ENCODE data around the gene RTBDN.

Gene RTBDN

DNA sequence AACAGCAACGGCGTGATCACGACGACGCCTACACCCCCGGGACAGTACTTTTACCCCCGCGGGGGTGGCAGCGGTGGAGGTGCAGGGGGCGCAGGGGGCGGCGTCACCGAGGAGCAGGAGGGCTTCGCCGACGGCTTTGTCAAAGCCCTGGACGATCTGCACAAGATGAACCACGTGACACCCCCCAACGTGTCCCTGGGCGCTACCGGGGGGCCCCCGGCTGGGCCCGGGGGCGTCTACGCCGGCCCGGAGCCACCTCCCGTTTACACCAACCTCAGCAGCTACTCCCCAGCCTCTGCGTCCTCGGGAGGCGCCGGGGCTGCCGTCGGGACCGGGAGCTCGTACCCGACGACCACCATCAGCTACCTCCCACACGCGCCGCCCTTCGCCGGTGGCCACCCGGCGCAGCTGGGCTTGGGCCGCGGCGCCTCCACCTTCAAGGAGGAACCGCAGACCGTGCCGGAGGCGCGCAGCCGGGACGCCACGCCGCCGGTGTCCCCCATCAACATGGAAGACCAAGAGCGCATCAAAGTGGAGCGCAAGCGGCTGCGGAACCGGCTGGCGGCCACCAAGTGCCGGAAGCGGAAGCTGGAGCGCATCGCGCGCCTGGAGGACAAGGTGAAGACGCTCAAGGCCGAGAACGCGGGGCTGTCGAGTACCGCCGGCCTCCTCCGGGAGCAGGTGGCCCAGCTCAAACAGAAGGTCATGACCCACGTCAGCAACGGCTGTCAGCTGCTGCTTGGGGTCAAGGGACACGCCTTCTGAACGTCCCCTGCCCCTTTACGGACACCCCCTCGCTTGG is 42.1 kb downstream of the RTBDN start:
- TF ChIP-seq, protein P1, sequence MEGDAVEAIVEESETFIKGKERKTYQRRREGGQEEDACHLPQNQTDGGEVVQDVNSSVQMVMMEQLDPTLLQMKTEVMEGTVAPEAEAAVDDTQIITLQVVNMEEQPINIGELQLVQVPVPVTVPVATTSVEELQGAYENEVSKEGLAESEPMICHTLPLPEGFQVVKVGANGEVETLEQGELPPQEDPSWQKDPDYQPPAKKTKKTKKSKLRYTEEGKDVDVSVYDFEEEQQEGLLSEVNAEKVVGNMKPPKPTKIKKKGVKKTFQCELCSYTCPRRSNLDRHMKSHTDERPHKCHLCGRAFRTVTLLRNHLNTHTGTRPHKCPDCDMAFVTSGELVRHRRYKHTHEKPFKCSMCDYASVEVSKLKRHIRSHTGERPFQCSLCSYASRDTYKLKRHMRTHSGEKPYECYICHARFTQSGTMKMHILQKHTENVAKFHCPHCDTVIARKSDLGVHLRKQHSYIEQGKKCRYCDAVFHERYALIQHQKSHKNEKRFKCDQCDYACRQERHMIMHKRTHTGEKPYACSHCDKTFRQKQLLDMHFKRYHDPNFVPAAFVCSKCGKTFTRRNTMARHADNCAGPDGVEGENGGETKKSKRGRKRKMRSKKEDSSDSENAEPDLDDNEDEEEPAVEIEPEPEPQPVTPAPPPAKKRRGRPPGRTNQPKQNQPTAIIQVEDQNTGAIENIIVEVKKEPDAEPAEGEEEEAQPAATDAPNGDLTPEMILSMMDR (IDR thresholded peaks at IDR 0.05; ENCODE audit: extremely low read depth, insufficient read depth, missing control alignments), result no peak
- in situ Hi-C loops (cut with MboI; ENCODE audit: low pct_unique_long_range_greater_than_20kb, low sequenced_read_pairs, unreplicated experiment), result no loop called here
- DNase-seq (ENCODE audit: low spot score), result peak; percentile 69

DNA sequence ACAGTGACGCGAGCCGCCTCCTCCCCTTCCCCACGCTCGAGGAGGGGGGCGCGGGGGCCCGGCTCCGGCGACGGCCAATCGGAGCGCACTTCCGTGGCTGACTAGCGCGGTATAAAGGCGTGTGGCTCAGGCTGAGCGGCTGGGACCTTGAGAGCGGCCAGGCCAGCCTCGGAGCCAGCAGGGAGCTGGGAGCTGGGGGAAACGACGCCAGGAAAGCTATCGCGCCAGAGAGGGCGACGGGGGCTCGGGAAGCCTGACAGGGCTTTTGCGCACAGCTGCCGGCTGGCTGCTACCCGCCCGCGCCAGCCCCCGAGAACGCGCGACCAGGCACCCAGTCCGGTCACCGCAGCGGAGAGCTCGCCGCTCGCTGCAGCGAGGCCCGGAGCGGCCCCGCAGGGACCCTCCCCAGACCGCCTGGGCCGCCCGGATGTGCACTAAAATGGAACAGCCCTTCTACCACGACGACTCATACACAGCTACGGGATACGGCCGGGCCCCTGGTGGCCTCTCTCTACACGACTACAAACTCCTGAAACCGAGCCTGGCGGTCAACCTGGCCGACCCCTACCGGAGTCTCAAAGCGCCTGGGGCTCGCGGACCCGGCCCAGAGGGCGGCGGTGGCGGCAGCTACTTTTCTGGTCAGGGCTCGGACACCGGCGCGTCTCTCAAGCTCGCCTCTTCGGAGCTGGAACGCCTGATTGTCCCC is 42.9 kb downstream of the RTBDN start, which contains the start of gene JUNB:
TSS of gene JUNB (plus strand) at position 142 of the 706 bp plus-strand sequence. CDS start at position 428, 286 bp downstream.
- TF ChIP-seq, protein P1 (IDR thresholded peaks at IDR 0.05; ENCODE audit: extremely low read depth, insufficient read depth, missing control alignments), result no peak
- in situ Hi-C loops (cut with MboI; ENCODE audit: low pct_unique_long_range_greater_than_20kb, low sequenced_read_pairs, unreplicated experiment), result no loop called here
- peak; percentile 95 for DNase-seq (ENCODE audit: low spot score)

DNA sequence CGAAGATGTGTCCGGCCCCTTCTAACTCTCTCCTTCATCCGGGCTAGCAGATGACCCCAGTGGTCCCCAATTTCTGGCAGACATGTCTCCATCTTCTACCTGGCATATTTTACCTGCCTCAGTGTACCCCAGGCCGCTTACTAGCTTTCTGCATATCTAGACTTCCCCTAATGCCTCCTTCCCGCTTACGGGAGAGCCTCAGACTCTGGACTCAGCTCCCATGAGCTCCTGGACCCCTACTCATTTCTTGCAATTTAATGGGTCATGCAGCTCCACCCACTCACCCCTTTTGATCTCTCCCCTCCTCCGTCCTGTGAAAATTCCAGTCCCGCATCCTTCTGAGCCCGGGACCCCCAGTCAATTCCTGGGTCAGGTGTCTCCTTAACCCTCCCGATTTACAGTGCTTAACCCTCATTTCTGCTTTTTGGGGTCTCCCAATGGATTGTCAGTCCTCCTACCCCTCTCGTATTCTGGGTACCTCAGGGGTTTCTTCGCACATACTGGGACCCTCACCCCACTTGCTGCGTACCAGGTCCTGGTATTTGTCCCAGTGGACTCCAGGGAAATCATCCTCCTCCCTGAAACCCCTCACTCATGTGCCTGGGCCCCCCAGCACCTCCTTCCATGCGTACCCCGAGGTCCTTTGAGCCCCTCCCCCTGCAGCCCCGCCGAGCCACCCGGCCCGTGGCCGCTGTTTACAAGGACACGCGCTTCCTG is 43.6 kb downstream of the RTBDN start:
- no peak for DNase-seq (ENCODE audit: low spot score)
- in situ Hi-C loops (cut with MboI; ENCODE audit: low pct_unique_long_range_greater_than_20kb, low sequenced_read_pairs, unreplicated experiment), result no loop called here
- TF ChIP-seq, protein P1 (IDR thresholded peaks at IDR 0.05; ENCODE audit: extremely low read depth, insufficient read depth, missing control alignments), result no peak

DNA sequence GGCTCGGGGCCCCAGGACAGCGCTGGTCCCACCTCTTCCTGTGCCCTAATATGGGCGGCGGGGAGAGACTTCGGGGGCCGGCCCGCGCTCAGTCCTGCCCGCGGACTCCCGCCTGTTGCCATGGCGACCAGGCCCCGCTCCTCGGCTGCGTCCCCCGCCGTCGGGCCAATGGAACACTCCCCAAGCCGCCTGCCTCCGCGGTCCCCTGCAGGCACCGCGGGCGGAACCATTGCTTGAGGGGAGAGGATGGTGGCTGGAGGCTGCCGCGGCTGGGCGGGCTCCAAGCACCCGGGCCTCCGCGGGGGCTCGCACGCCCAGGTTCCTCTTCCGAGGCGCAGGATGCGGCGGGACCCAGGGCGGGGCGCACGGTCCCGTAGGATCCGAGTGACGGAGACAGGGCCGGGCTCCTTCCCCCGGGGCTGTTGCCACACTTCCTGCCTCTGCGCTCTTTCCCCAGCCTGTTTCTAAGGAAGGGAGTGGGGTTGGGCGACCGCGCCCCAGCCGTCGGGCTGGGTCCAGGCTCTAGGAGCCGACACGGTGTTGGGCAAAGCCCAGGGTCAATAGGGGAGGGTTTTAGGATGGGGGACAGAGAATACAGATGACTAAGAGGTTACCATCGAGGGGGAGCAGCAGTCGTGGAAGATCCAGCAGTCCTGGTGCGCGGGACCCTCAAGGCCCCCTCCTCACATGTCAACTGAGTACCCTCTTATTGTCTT is 44.3 kb downstream of the RTBDN start:
- in situ Hi-C loops (cut with MboI; ENCODE audit: low pct_unique_long_range_greater_than_20kb, low sequenced_read_pairs, unreplicated experiment), result no loop called here
- TF ChIP-seq, protein P1 (IDR thresholded peaks at IDR 0.05; ENCODE audit: extremely low read depth, insufficient read depth, missing control alignments), result no peak
- DNase-seq (ENCODE audit: low spot score), result peak; percentile 98

DNA sequence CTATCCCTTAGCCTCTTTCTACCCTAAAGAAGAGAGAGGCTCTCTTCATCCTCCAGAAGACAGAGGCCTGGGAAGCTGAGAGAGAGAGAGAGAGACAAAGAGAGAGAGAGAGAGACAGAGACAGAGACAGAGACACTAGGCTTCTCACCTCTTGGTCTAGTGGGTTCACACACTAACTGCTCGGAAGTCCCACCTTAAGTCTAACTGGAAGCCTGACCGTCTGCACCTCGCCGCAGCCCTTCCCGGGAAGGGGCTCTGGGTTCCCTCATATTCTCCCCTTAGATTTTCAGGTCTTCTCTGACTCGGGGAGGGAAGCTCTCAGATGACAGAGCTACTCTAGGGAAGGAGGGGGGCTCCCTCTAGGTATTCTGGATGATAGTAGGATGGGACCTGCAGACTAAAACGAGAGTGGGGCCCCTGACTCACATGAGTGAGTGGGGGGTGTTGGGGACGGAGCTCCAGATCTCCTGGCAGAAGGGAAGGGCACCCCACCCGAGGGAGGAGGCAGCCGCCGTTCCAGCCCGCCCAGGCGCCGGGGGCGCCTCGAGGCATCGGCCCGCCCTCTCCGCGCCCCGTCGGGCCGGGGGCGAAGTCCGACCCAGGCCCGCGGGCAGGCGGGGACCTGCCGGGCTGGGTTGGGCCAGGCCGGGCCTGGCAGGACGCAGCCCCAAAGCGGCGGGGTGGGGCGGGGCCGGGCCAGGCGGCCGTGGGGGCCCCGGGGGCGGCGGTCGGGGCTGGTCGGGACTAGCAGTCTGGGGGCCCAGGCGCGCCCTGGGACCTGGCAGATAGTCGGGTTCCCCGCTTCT is 45.1 kb downstream of the RTBDN start:
- TF ChIP-seq, protein P1 (IDR thresholded peaks at IDR 0.05; ENCODE audit: extremely low read depth, insufficient read depth, missing control alignments), result no peak
- in situ Hi-C loops (cut with MboI; ENCODE audit: low pct_unique_long_range_greater_than_20kb, low sequenced_read_pairs, unreplicated experiment), result no loop called here
- no peak for DNase-seq (ENCODE audit: low spot score)
